Activated naive CD4-positive, alpha-beta T cell treated with anti-CD3 and anti-CD28 coated beads for 36 hours (primary cell): ENCODE measurements around the gene PTPRN2. TPM values are rescaled to one million over a fixed set of nuclear protein-coding genes. Genes with fewer than 3 reads are reported as not detected.

Experiments used
- CTCF ChIA-PET: fragments of 350-600 bp; sonication (Branson Sonifier 250); formaldehyde crosslinking; loops from one replicate; lab custom pipeline; 2021; ENCODE audit warnings: antibody characterized with exemption; lab: Charles Lee
- DNase-seq: peaks from one replicate; pipeline ENCODE4 v3.0.0-alpha.2; 2020
- H3K27ac Mint-ChIP-seq: one replicate; pipeline ENCODE4 v1.8.0; 2021; ENCODE audit warnings: mild to moderate bottlenecking, mixed read lengths
- H3K27me3 Mint-ChIP-seq: one replicate; pipeline ENCODE4 v1.8.0; 2021; ENCODE audit warnings: low read depth, mixed read lengths
- H3K36me3 Mint-ChIP-seq: one replicate; pipeline ENCODE4 v1.8.0; 2021; ENCODE audit warnings: low read depth, mixed read lengths
- H3K4me1 Mint-ChIP-seq: one replicate; pipeline ENCODE4 v1.8.0; 2021; ENCODE audit warnings: low read depth, mixed read lengths
- H3K4me3 Mint-ChIP-seq: one replicate; pipeline ENCODE4 v1.8.0; 2021; ENCODE audit warnings: mild to moderate bottlenecking, moderate library complexity, mixed read lengths
- H3K9me3 Mint-ChIP-seq: one replicate; pipeline ENCODE4 v1.8.0; 2021; ENCODE audit warnings: mixed read lengths
- intact Hi-C: fragments of 100-400 bp; cut with micrococcal nuclease; formaldehyde crosslinking; loops from one replicate; pipeline ENCODE4 v1.15.1; 2023
- total RNA-seq, 2 experiments: library from RNA; stranded (reverse); gene quantifications; one replicate each; pipeline ENCODE4 v1.2.3, GENCODE V29; 2021

Gene PTPRN2
- total RNA-seq, 2 experiments from 2014 or later, result 0.54 to 0.62 TPM

DNA sequence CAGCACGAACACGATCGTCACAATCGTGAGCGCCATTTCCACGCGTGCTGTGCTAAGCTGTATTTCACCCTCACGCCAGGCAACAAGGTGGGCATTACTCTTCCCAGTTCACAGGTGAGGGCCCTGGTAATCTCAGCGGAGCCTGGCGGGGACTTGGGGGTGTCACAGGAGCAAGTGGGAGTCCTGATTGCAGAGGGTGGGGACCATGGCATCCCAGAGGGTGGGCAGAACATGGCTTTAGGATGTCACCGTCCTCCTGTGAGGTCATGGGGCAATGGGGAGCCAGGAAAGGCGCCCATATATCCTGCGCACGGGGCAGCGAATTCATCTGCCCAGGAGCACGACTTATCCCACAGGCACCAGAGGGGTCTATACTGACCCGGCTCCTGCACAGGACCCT, 761.1 kb downstream of the PTPRN2 start:
- no peak overlapping the region for H3K27ac Mint-ChIP-seq
- DNase-seq, result no peak
- H3K4me3 Mint-ChIP-seq, result no peak overlapping the region
- H3K9me3 Mint-ChIP-seq, result no peaks in the 10 kb centered on the region
- no peaks in the 10 kb centered on the region for H3K27me3 Mint-ChIP-seq
- CTCF ChIA-PET, result no interaction called here
- H3K36me3 Mint-ChIP-seq, result no peaks in the 10 kb centered on the region
- intact Hi-C loops, result loop anchor here (5.0 to 10.0 kb wide), 3 partner anchors 106 to 522 kb away; no protein-coding TSS in a partner anchor
- H3K4me1 Mint-ChIP-seq, result peaks cover 31% of the 10 kb centered on the region

DNA sequence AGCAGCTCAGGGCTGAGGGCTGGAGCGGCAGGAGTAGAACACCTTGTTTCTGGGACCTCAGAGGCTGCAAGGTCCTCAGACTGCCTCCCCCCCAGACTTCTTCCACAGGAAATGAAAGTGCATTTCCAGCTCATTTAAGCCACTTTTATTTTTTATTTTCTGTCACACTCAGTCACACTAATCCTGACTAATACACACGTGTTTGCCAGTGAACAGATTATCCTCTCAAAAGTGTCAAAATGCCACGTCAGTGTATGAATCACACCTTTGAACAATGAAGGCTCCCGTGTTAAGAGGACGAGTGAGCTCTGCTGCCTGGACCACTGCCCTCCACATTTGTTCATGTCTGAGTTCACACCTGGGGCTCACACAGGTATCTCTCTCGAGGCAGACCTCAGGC, 762.3 kb downstream of the PTPRN2 start:
- H3K27me3 Mint-ChIP-seq, result no peaks in the 10 kb centered on the region
- H3K4me3 Mint-ChIP-seq, result no peak overlapping the region
- no peaks in the 10 kb centered on the region for H3K36me3 Mint-ChIP-seq
- intact Hi-C loops, result loop anchor here (1.0 to 10.0 kb wide), 4 partner anchors 26 to 521 kb away; no protein-coding TSS in a partner anchor
- CTCF ChIA-PET, result interaction anchor here (0.7 kb wide), 1 partner anchor 49 kb away, joined by 3 read pairs; no protein-coding TSS in a partner anchor
- H3K4me1 Mint-ChIP-seq, result peaks cover 31% of the 10 kb centered on the region
- peak overlapping the region; percentile 6 for H3K27ac Mint-ChIP-seq
- no peaks in the 10 kb centered on the region for H3K9me3 Mint-ChIP-seq
- peak; percentile 53 for DNase-seq

DNA sequence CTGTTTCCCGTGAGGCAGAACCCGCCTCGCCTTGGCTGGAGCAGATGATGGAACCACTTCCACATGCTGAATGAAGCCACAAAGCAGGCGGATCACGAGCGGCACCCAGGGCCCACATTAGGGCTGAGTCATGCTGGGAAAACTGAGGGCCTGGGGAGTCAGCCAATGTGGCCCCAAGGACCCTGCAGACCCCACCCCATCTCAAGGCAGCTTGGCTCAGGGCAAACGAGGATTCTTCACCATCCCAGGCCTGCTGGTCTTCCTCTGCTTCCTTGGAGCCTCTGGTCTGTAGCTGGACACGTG, 762.9 kb downstream of the PTPRN2 start:
- no peaks in the 10 kb centered on the region for H3K36me3 Mint-ChIP-seq
- CTCF ChIA-PET, result no interaction called here
- H3K9me3 Mint-ChIP-seq, result no peaks in the 10 kb centered on the region
- intact Hi-C loops, result loop anchor here (1.0 to 10.0 kb wide), 4 partner anchors 27 to 520 kb away; no protein-coding TSS in a partner anchor
- H3K4me1 Mint-ChIP-seq, result peaks cover 31% of the 10 kb centered on the region
- H3K27me3 Mint-ChIP-seq, result no peaks in the 10 kb centered on the region
- H3K4me3 Mint-ChIP-seq, result no peak overlapping the region
- no peak overlapping the region for H3K27ac Mint-ChIP-seq
- no peak for DNase-seq

DNA sequence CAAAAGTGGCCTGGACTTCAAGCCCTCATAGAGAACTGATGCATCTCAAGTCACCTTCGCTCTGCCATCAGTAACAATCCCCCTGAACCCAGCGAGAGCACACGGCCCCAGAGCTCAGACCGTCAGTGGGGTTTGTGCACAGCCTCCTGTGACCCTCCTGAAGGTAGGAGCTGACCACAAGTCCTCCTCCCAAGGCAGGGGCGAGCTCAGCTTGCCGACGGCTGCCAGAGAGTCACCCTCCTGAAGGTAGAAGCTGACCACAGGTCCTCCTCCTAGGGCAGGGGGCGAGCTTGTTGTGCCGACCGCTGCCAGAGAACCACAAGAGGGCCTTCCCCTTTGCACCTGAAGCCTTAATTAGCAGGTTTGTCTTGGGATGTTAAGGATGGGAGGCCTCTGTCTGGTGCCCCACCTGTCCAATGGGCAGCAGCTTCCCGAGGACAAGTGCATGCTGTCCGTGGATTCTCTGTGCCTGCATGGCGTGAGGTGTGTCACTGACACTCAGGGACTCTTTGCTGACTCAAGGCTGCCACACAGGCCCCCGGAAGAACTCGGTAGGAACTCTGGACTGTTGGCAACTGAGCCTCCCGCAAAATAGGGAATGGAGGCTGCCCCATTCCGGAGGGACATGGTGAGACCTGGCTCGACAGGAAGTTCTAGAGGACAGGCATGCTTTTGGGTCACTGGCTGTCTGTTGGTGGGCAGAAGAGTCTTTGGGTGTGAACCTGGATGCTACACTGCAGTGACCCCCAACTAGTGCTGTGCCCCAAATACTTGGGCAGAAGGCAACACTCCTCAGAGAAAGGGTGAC, 763.4 kb downstream of the PTPRN2 start:
- CTCF ChIA-PET, result no interaction called here
- intact Hi-C loops, result loop anchor here (10.0 kb wide), 1 partner anchor 519 kb away; no protein-coding TSS in a partner anchor
- Mint-ChIP-seq H3K27ac (no peak overlapping the region), H3K27me3 (no peaks in the 10 kb centered on the region), H3K4me1 (peaks cover 31% of the 10 kb centered on the region), H3K9me3 (no peaks in the 10 kb centered on the region), H3K36me3 (no peaks in the 10 kb centered on the region), H3K4me3 (no peak overlapping the region)
- DNase-seq, result no peak

GRCh38 chr7:157822688-157823031, 765.0 kb downstream of the PTPRN2 start:
- no peaks in the 10 kb centered on the region for H3K9me3 Mint-ChIP-seq
- CTCF ChIA-PET, result no interaction called here
- no peak overlapping the region for H3K27ac Mint-ChIP-seq
- H3K4me3 Mint-ChIP-seq, result no peak overlapping the region
- no peak for DNase-seq
- peaks cover 30% of the 10 kb centered on the region for H3K4me1 Mint-ChIP-seq
- H3K36me3 Mint-ChIP-seq, result no peaks in the 10 kb centered on the region
- intact Hi-C loops, result loop anchor here (10.0 kb wide), 1 partner anchor 518 kb away; no protein-coding TSS in a partner anchor
- H3K27me3 Mint-ChIP-seq, result no peaks in the 10 kb centered on the region

- H3K27ac Mint-ChIP-seq, result no peak overlapping the region
- intact Hi-C loops, result loop anchor here (10.0 kb wide), 1 partner anchor 517 kb away; no protein-coding TSS in a partner anchor
- no peaks in the 10 kb centered on the region for H3K27me3 Mint-ChIP-seq
Observed at GRCh38 chr7:157821959-157822687, 765.5 kb downstream of the PTPRN2 start.

DNA sequence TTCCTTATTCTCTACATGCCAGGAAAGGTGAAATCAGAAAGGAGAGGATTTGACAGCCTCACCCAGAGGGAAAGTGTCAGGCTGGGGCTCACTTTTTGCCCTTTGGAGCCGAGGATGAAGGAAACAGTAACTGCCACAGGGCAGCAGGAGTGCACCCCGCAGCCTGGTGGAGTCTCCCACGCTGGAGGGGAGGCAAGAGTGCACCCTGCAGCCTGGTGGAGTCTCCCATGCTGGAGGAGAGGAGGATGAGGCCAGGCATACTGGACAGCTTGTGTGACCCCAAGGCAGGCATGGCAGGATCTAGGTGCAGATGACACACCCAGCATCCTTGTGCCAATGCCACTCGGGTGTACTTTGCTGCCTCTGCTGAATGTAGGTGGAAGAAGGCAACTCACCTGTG, 766.8 kb downstream of the PTPRN2 start:
- H3K4me3 Mint-ChIP-seq, result no peak overlapping the region
- no peaks in the 10 kb centered on the region for H3K27me3 Mint-ChIP-seq
- H3K4me1 Mint-ChIP-seq, result peaks cover 17% of the 10 kb centered on the region
- DNase-seq, result no peak
- no peak overlapping the region for H3K27ac Mint-ChIP-seq
- intact Hi-C loops, result loop anchor here (10.0 kb wide), 1 partner anchor 516 kb away; no protein-coding TSS in a partner anchor
- no peaks in the 10 kb centered on the region for H3K36me3 Mint-ChIP-seq
- H3K9me3 Mint-ChIP-seq, result no peaks in the 10 kb centered on the region
- CTCF ChIA-PET, result no interaction called here

More at GRCh38 chr7:157821959-157822687, 765.5 kb downstream of the PTPRN2 start:
- Mint-ChIP-seq H3K9me3 (no peaks in the 10 kb centered on the region), H3K4me1 (peaks cover 26% of the 10 kb centered on the region), H3K4me3 (no peak overlapping the region), H3K36me3 (no peaks in the 10 kb centered on the region)
- CTCF ChIA-PET, result no interaction called here
- DNase-seq, result no peak

GRCh38 chr7:157819455-157819807, 768.2 kb downstream of the PTPRN2 start:
- no peak for DNase-seq
- H3K27ac Mint-ChIP-seq, result no peak overlapping the region
- peaks cover 8% of the 10 kb centered on the region for H3K4me1 Mint-ChIP-seq
- H3K4me3 Mint-ChIP-seq, result no peak overlapping the region
- no peaks in the 10 kb centered on the region for H3K9me3 Mint-ChIP-seq
- intact Hi-C loops, result no loop called here
- CTCF ChIA-PET, result no interaction called here
- H3K27me3 Mint-ChIP-seq, result no peaks in the 10 kb centered on the region
- no peaks in the 10 kb centered on the region for H3K36me3 Mint-ChIP-seq

GRCh38 chr7:157818701-157819454, 768.7 kb downstream of the PTPRN2 start:
- no peaks in the 10 kb centered on the region for H3K9me3 Mint-ChIP-seq
- DNase-seq, result no peak
- H3K4me1 Mint-ChIP-seq, result peaks cover 8% of the 10 kb centered on the region
- no peaks in the 10 kb centered on the region for H3K27me3 Mint-ChIP-seq
- H3K27ac Mint-ChIP-seq, result no peak overlapping the region
- no peaks in the 10 kb centered on the region for H3K36me3 Mint-ChIP-seq
- CTCF ChIA-PET, result no interaction called here
- no peak overlapping the region for H3K4me3 Mint-ChIP-seq
- intact Hi-C loops, result no loop called here

GRCh38 chr7:157817944-157818700, 769.5 kb downstream of the PTPRN2 start:
- DNase-seq, result no peak
- Mint-ChIP-seq H3K4me3 (no peak overlapping the region), H3K36me3 (no peaks in the 10 kb centered on the region), H3K27me3 (no peaks in the 10 kb centered on the region), H3K9me3 (no peaks in the 10 kb centered on the region), H3K4me1 (peaks cover 8% of the 10 kb centered on the region), H3K27ac (no peak overlapping the region)
- CTCF ChIA-PET, result no interaction called here
- intact Hi-C loops, result no loop called here

DNA sequence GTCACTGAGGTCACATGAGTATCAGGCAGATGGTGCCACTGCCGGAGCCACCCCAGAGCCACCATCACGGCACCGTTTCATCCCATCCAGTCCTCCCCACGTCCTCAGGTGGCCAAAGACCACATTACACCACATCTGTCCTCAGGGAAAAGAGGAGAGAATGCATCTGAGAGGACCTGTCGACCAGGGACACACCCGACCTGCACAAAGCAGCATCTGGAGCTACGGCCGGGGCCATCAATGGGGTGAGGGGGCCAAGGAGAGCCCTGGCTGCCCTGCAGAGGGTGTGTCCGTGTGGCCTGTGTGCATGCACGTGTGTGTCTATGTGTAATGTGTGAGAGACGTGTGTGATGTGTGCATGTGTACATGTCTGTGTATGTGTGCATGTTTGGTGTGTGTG, 770.2 kb downstream of the PTPRN2 start:
- Mint-ChIP-seq H3K4me3 (no peak overlapping the region), H3K9me3 (no peaks in the 10 kb centered on the region), H3K27ac (no peak overlapping the region), H3K36me3 (no peaks in the 10 kb centered on the region), H3K27me3 (no peaks in the 10 kb centered on the region), H3K4me1 (peaks cover 8% of the 10 kb centered on the region)
- CTCF ChIA-PET, result no interaction called here
- intact Hi-C loops, result no loop called here
- DNase-seq, result no peak
